Measurements from ENCODE around the gene ELOVL3. TPM values are rescaled to one million over a fixed set of nuclear protein-coding genes. Genes with fewer than 3 reads are reported as not detected.
"Not testable (repeated sequence)": the region's sequence is repeated elsewhere in the genome, so short reads cannot be mapped to it uniquely, and the experiment has no call there.

ELOVL3 gene
- total and polyA plus RNA-seq, 2 experiments from 2014 or later = 0.59 TPM; not detected in 1

DNA sequence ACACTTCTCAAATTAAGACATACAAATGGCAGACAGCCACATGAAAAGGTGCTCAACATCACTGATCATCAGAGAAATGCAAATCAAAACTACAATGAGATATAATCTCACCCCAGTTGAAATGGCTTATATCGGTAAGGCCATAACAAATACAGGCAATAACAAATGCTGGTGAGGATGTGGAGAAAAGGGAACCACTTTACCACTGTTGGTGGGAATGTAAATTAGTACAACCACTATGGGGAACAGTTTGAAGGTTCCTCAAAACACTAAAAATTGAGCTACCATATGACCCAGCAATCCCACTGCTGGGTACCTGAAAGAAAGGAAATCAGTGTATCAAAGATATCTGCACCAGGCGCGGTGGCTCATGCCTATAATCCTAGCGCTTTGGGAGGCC, 12.5 kb upstream of the ELOVL3 start:
- H3K36me3 Mint-ChIP-seq (ENCODE audit: low read depth); H2AFZ ChIP-seq; H3K79me2 ChIP-seq (replicated peaks; ENCODE audit: insufficient read depth); H3K27me3 ChIP-seq (ENCODE audit: insufficient read depth); DNase-seq (ENCODE audit: low spot score); H3K4me3 Mint-ChIP-seq; H3K4me2 ChIP-seq; H3K4me3 ChIP-seq; H3K27ac Mint-ChIP-seq; H3K9me3 Mint-ChIP-seq; H3K4me1 Mint-ChIP-seq; H3F3A ChIP-seq (replicated peaks; ENCODE audit: low read depth); ATAC-seq; H3K9me2 ChIP-seq (ENCODE audit: insufficient read depth); H3K4me1 ChIP-seq (ENCODE audit: insufficient read depth); H3K27ac ChIP-seq (ENCODE audit: low read depth); H4K20me1 ChIP-seq (replicated peaks; ENCODE audit: insufficient read depth); H3K36me3 ChIP-seq (ENCODE audit: insufficient read depth): not testable (repeated sequence)
- H3K27me3 Mint-ChIP-seq (ENCODE audit: insufficient read depth, low read depth, poor library complexity) = peaks cover 11% of the 10 kb centered on the region

DNA sequence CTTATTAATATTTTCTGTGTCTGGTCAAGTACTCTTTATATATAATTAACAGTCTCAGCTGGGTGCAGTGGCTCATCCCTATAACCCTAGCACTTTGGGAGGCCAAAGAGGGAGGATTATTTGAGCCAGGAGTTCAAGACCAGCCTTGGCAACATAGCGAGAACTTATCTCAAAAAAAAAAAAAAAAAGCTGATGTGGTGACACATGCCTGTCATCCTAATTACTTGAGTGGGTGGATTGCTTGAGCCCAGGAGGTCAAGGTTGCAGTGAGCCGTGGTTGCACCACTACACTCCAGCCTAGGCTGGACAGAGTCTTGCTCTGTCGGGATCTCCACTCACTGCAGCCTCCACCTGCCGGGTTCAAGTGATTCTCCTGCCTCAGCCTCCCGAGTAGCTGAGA, 6.7 kb upstream of the ELOVL3 start:
- no peaks in the 10 kb centered on the region for H3K36me3 ChIP-seq (ENCODE audit: insufficient read depth)
- peaks cover 8% of the 10 kb centered on the region for H3K27me3 Mint-ChIP-seq (ENCODE audit: insufficient read depth, low read depth, poor library complexity)
- DNase-seq (ENCODE audit: low spot score) = no peak
- no peak overlapping the region for H2AFZ ChIP-seq
- no peak overlapping the region for H3K27ac Mint-ChIP-seq
- H4K20me1 ChIP-seq (replicated peaks; ENCODE audit: insufficient read depth) = no peaks in the 10 kb centered on the region; the same call in 1 of the 2 replicates
- no peaks in the 10 kb centered on the region for H3K4me1 ChIP-seq (ENCODE audit: insufficient read depth)
- peaks cover 12% of the 10 kb centered on the region for H3K27me3 ChIP-seq (ENCODE audit: insufficient read depth)
- no peak overlapping the region for H3K4me2 ChIP-seq
- H3K4me1 Mint-ChIP-seq = no peaks in the 10 kb centered on the region
- H3F3A ChIP-seq (replicated peaks; ENCODE audit: low read depth) = no peaks in the 10 kb centered on the region
- H3K27ac ChIP-seq (ENCODE audit: low read depth) = no peak overlapping the region
- no peak overlapping the region for H3K4me3 ChIP-seq
- no peak for TF ChIP-seq CREB1 (CRISPR knock-in tag; IDR thresholded peaks at IDR 0.05; ENCODE audit: low read depth)
- TF ChIP-seq CTCF (conservative IDR thresholded peaks at IDR 0.05; ENCODE audit: low read depth in 2 of 2) = no peak
- TF ChIP-seq ZNF114 (CRISPR knock-in tag; IDR thresholded peaks at IDR 0.05) = no peak
- no peak for TF ChIP-seq ZNF462 (CRISPR knock-in tag; IDR thresholded peaks at IDR 0.05)
- TF ChIP-seq POLR2AphosphoS5 (IDR thresholded peaks at IDR 0.05; ENCODE audit: low read depth) = no peak
- no peak for TF ChIP-seq JUNB (IDR thresholded peaks at IDR 0.05; ENCODE audit: unreplicated experiment)
- no peaks in the 10 kb centered on the region for H3K79me2 ChIP-seq (replicated peaks; ENCODE audit: insufficient read depth)
- peaks cover 1% of the 10 kb centered on the region; the same call in 1 of the 3 replicates for H3K9me3 Mint-ChIP-seq
- no peak for ATAC-seq
- H3K9me2 ChIP-seq (ENCODE audit: insufficient read depth) = no peaks in the 10 kb centered on the region
- no peaks in the 10 kb centered on the region for H3K36me3 Mint-ChIP-seq (ENCODE audit: low read depth)
- H3K4me3 Mint-ChIP-seq = no peak overlapping the region

Measured in GM23338 (cell line).